HPDE6-E6E7 (cell line): Measurements from ENCODE around the gene SPDYC.
"Not testable (repeated sequence)": the region's sequence is repeated elsewhere in the genome, so short reads cannot be mapped to it uniquely, and the experiment has no call there.

Source experiments
- DNase-seq: peaks from one replicate; pipeline ENCODE4 v3.0.0; 2011; ENCODE audit warnings: missing footprints; ENCODE audit errors: extremely low spot score

The SPDYC gene

DNA sequence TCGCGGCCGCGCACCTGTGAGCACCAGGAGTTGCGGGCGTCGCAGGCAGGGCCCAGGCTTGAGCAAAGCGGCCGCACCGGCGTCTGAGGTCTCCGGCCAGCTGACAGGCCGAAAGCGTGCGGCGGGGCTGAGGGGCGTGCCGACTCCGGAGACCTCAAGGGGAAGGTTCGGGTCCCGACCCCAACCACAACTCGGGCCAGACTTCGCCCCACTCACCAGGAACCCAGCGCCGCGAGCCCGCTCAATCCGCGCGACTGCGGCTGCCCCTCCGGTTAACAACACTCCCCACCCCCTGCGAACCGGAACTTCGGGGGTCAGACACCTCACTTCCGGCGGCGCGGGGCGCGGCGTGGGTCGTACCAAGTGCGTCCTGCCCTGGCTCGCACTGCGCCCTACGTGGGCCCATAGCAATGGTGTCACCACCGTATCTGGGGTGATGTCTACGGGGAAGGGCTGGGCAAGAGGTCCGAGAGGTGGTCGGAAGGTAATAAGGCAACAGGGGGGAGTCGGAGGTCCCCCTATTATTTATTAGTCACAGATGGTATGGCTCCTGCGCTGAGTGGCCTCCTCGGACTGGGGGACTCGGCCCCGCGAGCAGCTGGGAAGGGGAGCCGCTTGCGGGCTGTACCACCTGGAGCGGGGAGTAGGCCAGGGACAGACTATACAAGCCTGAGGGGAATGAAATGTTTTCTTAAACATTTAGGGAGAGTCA is 35.6 kb upstream of the SPDYC start, which contains the start of gene SYVN1:
Gene SYVN1, minus strand, starts transcription at position 280 of the 712 bp plus-strand sequence. CDS start 918 bp downstream, outside the sequence.
- DNase-seq = peak; percentile 89

DNA sequence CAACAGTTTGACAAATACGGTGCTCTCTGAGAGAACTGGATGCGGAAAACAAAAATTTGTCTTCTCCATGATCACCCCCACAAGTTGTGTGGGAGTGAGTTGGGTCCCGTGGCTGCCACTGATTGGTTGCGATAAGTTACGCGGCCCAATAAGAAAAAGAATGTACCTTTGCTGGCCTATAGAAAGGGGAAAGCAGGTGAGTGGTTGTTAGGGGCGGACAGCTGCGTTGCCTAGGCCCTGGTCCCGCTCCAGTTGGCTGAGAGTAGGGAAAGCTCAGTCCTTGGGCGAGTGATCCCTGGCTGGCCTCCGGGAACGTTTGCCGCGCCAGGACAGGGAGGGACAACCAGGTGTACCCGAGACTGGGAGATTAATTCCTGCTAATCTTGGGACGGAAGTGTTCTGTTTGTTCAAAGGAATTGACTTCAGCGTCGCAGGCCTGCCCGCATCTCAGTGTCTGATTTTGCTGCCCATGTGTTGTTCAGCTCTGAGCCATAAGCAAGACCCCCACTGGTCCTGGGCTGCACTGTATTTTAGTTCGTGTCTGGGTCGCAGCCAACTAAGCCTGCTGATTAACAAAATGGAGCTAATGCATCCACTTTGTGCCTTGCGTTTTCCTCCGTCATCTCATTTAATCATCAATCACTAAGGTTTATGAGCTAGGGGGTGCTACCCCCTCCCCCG is 34.9 kb upstream of the SPDYC start:
- peak; percentile 99 for DNase-seq

DNA sequence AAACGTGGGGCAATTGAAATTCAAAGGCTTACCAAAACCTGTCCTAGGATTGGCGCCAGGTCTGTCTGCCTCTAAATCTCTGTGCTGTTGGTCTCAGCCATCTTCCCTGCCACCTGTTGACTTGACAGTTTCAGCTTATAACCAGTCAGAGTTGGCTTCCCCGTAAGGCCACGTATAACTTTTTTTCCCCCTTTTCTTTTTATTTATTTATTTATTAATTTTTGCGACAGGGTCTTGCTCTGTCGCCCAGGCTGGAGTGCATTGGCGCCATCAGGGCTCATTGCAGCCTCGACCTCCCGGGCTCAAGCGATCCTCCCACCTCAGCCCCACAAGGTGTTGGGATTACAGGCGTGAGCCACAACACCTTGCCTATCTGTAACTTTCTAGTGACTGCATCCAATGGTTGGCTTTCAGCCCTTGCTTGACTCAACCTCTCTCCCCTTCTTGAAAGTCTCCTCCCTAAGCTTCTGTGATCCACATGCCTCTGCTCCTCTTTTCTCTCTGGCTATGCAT is 34.3 kb upstream of the SPDYC start:
- DNase-seq = no peak

DNA sequence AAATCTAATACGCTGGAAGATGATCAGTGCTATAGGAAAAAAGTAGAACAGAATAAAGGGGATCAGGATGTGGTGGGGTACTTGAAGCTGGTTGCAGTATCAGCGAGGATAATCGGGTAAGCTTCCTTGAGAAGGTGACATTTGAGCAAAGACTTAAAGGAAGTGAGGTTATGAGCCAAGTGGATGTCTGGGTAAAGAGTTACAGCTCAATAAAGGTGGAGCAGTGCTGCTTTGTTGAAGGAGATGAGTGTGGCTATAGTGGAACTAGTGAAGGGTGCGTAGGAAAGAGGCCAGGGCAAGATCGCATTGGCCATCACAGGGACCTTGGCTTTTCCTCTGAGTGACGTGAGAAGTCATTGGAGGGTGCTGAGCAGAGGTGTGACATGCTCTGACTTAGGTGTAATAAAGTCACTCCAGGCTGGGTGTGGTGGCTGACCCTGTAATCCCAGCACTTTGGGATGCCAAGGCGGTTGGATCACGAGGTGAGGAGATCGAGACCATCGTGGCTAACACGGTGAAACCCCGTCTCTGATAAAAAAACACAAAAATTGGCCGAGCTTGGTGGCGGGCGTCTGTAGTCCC is 33.4 kb upstream of the SPDYC start:
- no peak for DNase-seq

DNA sequence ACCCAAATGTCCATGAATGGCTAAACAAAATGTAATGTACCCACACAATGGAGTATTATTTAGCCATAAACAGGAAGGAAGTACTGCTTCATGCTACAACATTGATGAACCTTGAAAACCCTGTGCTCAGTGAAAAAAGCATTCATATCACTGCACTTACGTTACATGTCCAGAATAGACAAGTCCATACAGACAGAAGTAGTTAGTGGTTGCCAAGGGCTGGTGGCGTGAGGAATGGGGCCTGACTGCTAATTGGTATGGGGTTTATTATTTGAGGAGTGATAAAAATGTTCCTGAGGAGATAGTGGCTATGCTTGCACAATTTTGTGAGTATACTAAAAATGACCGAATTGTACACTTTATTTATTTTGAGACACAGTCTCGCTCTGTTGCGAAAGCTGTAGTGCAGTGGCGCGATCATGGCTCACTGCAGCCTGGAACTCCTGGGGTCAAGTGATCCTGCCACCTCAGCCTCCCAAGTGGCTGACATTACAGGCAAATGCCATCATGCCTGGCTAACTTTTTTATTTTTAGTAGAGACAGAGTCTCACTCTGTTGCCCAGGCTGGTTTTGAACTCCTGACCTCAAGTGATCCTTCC is 28.0 kb upstream of the SPDYC start:
- no peak for DNase-seq

DNA sequence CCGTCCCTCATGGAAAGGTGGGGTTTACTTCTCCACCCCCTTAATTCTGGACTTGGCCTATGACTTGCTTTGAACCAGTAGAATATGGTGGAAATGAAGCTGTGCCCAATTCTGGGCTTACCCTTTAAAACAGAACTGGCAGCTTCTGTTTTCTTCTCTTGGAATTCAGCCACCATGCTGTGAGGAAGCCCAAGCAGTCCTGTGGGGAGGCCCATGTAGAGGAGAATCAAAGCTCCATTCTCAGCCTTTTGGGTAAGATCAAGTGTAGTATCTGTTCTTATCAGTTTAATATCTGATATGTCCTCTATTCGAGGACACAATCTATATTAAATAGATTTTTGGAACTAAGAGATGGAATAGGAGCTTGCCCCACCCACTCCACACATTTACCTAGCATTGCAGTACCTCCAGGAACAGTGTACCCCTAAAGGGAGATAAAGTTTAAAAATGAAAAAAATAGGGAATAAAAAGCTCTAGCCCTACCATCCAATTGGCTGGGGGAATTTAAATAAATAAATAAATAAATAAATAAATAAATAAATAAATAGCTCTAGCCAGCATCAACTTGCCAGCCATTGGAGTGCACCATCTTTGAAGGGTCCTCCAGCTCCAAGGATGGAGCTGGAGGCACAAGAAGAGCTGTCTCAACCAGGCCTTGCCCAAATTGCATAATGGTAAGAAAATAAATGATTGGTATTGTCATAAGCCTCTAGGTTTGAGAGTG is 22.5 kb upstream of the SPDYC start:
- DNase-seq = no peak

- DNase-seq = no peak
These were observed 21.4 kb upstream of the SPDYC start for GRCh38 chr11:65148657-65149056.

DNA sequence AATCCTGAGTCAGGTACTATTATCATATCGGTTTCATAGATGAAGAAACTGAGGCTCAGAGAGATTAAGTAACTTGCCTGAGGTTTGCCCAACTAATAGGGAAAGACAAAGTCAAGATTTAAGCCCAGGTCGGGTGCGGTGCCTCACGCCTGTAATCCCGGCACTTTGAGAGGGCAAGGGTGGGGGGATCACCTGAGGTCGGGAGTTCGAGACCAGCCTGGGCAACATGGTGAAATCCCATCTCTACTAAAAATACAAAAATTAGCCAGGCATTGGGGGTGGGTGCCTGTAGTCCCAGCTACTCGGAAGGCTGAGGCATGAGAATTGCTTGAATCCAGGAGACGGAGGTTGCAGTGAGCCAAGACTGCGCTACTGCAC is 19.9 kb upstream of the SPDYC start:
- not testable (repeated sequence) for DNase-seq

- peak; percentile 92 for DNase-seq
These were observed 19.3 kb upstream of the SPDYC start for GRCh38 chr11:65150509-65151299.

GRCh38 chr11:65151331-65151899 is 18.6 kb upstream of the SPDYC start:
- no peak for DNase-seq

DNA sequence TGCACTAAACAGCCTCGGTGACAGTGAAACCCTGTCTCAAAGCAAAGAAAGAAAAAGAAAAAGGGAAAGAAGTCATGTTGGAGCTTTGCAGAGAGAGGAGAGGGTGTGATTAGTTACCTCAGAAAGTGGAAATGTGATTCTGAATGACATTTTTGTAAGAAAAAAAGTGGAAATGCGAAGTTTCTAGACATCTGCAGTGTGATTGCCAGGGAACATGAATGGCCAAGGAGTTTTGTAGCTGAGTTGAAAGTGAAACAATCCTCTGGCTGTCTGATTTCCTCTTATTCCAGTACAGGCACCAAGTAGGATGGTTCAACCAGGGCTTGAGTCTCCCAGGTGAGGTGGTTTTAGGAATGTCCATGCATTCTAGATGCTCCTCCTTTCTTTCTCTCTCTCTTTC is 17.9 kb upstream of the SPDYC start:
- no peak for DNase-seq

DNA sequence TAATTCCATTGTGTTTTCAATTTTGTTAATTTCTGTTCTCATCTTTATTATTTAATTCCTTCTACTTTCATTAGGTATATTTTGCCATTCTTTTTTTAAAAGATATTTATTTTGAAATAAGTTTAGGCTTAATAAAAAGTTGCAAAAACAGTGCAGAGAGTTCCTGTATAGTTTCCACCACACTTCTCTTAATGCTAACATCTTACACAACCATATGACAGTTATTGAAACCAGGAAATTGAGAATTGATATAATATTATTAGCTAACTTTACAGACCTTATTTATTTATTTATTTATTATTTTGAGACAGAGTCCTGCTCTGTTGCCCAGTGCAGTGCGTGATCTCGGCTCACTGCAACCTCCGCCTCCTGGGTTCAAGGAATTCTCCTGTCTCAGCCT is 13.8 kb upstream of the SPDYC start:
- no peak for DNase-seq

DNA sequence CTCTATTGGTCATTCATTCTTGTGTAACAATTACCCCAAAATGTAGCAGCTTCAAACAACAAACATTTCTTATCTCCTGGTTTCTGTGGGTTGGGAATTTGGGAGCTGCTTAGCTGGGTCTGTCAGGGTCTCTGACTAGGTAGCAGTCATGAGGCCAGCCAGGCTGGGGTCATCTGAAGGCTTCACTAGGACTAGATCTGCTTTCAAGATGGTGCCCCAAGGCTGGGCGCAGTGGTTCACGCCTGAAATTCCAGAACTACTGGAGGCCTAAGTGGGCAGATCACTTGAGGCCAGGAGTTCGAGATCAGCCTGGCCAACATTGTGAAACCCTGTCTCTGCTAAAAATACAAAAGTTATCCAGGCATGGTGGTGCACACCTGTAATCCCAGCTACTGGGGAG is 13.1 kb upstream of the SPDYC start:
- no peak for DNase-seq

DNA sequence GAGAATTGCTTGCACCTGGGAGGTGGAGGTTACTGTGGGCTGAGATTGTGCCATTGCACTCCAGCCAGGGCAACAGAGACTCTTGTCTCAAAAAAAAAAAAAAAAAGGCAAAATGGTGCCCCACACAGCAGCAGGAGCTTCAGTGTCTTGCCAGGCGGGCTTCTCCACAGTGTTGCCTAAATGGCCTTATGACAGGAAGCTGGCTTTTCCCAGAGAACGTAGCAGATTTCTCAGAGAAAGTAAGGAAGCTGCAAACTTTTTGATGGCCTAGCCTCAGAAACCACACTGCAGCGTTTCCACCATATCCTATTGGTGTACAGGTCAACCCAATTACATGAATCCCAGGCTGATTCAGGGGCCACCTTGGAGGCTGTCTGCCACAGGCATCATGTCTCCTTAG is 12.7 kb upstream of the SPDYC start:
- no peak for DNase-seq

DNA sequence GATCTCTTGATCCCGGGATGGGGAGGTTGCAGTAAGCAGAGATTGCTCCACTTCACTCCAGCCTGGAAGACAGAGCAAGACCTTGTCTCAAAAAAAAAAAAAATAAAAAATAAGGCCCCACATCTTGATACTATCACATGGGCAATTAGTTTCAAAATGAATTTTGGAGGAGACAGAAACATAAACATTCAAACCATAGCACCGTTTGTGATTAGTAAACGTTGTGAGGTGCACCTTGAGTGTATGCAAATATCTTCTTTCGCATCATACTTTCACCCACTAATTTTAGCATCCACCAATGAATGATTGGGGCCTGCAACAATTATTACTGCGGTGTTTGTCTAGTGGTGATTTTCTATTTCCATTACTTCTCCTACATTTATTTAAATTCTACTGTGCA is 11.0 kb upstream of the SPDYC start:
- DNase-seq = no peak

GRCh38 chr11:65160643-65161042 is 9.4 kb upstream of the SPDYC start:
- no peak for DNase-seq

DNA sequence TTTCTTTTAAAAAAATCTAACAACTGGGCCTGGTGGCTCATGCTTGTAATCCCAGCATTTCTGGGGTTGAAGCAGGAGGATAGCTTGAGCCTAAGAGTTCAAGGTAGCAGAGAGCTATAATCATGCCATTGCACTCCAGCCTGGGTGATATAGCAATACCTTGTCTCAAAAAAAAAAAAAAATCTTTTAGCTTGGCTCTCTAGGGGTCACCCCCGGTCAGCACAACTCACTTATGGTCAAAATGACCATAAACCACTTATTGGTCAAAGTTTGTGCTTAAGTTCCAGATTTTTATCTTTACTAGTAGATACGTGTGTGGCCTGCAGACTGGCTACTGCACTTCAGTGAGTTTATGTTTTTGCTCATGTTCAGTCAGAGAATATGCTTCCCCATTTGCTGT is 6.3 kb upstream of the SPDYC start:
- DNase-seq = no peak

DNA sequence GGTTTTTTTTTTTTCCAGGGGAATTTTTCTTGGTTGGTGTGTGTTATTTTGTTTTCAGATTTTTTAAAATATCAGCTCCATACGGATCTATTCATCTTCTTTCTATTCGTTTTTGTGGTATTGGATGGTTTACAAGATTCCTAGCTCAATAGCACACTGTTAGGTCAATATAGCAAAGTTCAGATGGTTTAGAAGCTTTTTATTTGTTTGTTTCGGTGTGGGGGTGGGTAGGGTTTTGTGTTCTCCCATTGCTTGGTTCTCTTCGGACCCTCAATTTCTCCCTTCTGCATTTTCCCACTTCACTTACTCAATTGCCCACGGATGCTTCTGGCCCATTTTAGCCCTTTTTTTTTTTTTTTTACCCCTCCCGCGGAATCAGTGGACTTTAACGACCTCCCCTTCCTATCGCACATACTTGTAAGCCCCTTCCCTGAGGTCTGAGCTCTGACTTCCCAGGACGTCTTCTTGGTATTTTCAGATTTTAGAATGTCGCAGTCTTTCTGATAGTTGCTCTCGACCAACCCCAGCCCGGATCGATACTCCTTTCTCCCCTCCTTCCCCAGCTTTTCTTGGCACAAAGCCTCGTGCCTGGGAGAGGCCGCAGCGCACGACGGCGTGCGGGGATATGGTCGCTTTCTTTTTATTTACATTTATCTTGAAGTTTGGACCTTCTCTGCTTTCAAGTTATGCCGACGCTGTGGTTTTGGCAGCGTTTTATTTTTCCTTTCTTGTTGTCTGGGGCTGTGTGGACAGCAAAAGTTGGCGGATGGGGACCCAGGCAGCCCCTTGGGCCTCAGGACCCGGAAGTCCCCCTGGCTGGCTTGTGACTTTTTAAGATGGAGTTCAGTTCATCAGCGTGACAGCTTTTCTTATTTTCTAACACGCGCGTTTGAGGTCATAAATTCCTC is 4.4 kb upstream of the SPDYC start:
- no peak for DNase-seq

GRCh38 chr11:65166893-65167292 is 3.1 kb upstream of the SPDYC start:
- DNase-seq = no peak

DNA sequence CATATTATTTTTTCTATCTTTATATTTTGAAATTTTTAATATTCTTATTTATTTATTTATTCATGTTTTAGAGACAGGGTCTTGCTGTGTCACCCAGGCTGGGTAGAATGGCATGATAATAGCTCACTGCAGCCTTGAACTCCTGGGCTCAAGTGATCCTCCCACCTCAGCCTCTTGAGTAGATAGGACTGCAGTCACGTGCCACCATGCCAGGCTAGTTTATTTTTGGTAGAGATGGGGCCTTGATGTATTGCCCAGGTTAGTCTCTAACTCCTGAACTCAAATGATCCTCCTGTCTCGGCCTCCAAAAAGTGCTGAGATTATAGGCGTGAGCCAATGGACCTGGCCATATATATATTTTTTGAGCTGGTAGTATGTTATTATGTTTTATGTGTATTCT is 2.4 kb upstream of the SPDYC start:
- DNase-seq = no peak
